HepG2 (cell line): ENCODE results near the gene RASSF4. TPM values are rescaled to one million over a fixed set of nuclear protein-coding genes. Genes with fewer than 3 reads are reported as not detected.

Source experiments
- AGO2 ChIP-seq: fragments of 200-400 bp; formaldehyde crosslinking; optimal IDR thresholded peaks from 2 replicates; pipeline ENCODE3; 2017; ENCODE audit warnings: mild to moderate bottlenecking, low read depth, low read length, moderate library complexity
- ARNT2 ChIP-seq: sonication (generic); formaldehyde crosslinking; IDR thresholded peaks from 2 replicates; pipeline ENCODE4 v1.8.0; 2022; ENCODE audit warnings: mild to moderate bottlenecking, low read depth, missing genetic modification reagents, moderate library complexity
- CEBPZ ChIP-seq: IDR thresholded peaks from 2 replicates; pipeline ENCODE4 v1.6.1; 2012; ENCODE audit warnings: low read length, improper control_type of control experiment
- HNF1A ChIP-seq, 2 experiments: sonication (generic) in 1 of 2; formaldehyde crosslinking in 1 of 2; IDR thresholded peaks; 2 replicates each; pipeline versions ENCODE4 v1.4.0 to v1.6.1; 2016 to 2020; ENCODE audit warnings: borderline replicate concordance in 1 of 2, low read depth in 1 of 2, mild to moderate bottlenecking in 1 of 2, missing genetic modification reagents in 1 of 2
- JUNB ChIP-seq: sonication (generic); formaldehyde crosslinking; IDR thresholded peaks from 2 replicates; pipeline ENCODE4 v1.8.0; 2022; ENCODE audit warnings: missing genetic modification reagents, mild to moderate bottlenecking, borderline replicate concordance
- MAX ChIP-seq: IDR thresholded peaks from 2 replicates; pipeline ENCODE4 v1.6.1; 2012; ENCODE audit warnings: inconsistent platforms
- MXI1 ChIP-seq: IDR thresholded peaks from 3 replicates; pipeline ENCODE4 v1.6.1; 2012; ENCODE audit warnings: low read depth, low read length, inconsistent platforms, borderline replicate concordance
- PAXIP1 ChIP-seq: sonication (generic); formaldehyde crosslinking; conservative IDR thresholded peaks from 2 replicates; pipeline ENCODE4 v1.4.0; 2020; ENCODE audit warnings: mild to moderate bottlenecking, missing genetic modification reagents, moderate library complexity
- ZFX ChIP-seq: sonication (generic); formaldehyde crosslinking; IDR thresholded peaks from 2 replicates; pipeline ENCODE4 v1.4.0; 2020; ENCODE audit warnings: mild to moderate bottlenecking, low read depth, missing genetic modification reagents, moderate library complexity
- ZNF10 ChIP-seq: sonication (generic); formaldehyde crosslinking; IDR thresholded peaks from 2 replicates; pipeline ENCODE4 v1.4.0; 2020; ENCODE audit warnings: mild to moderate bottlenecking, low read depth, missing genetic modification reagents, borderline replicate concordance
- ZNF160 ChIP-seq: sonication (generic); formaldehyde crosslinking; IDR thresholded peaks from 2 replicates; pipeline ENCODE4 v1.8.0; 2022; ENCODE audit warnings: mild to moderate bottlenecking, inconsistent platforms, missing genetic modification reagents
- ZNF792 ChIP-seq: IDR thresholded peaks from 2 replicates; pipeline ENCODE4 v1.6.1; 2016
- ZNF83 ChIP-seq: sonication (generic); formaldehyde crosslinking; IDR thresholded peaks from 2 replicates; pipeline ENCODE4 v1.4.0; 2020; ENCODE audit warnings: missing genetic modification reagents, mild to moderate bottlenecking, borderline replicate concordance
- polyA plus RNA-seq, 8 experiments: library from polyadenylated mRNA; depleted of rRNA in 3 of 8; stranded (reverse) in 7 of 8; unstranded in 1 of 8; fragments of >200 nt; fragmentation: Illumina TruSeq in 4 of 8; extraction: Trizol in 4 of 8; gene quantifications; 2 replicates each; pipeline versions ENCODE4 v1.2.1 to v1.2.3, GENCODE V29; 2011 to 2016; ENCODE audit warnings: low read depth in 4 of 8, missing spikeins in 1 of 8, mixed read lengths in 1 of 8; ENCODE audit not compliant: insufficient read depth in 1 of 8
- total RNA-seq, 5 experiments: library from RNA; depleted of rRNA; stranded (reverse); fragments of >200 nt; fragmentation: Illumina TruSeq; extraction: Trizol; gene quantifications; 2 replicates each; pipeline ENCODE4 v1.2.3, GENCODE V29; 2016; ENCODE audit warnings: low read depth in 1 of 5

RASSF4 gene
- total and polyA plus RNA-seq, 2 of the 13 experiments (the other 11 are each of a cell fraction or from before 2014, with no cell fraction given): 34.0 to 51.7 TPM

GRCh38 chr10:44932517-44933450 is 26.8 kb upstream of the RASSF4 start (continued):
- TF ChIP-seq CEBPZ: no peak
- no peak for TF ChIP-seq ARNT2 (CRISPR knock-in tag)
- TF ChIP-seq ZNF160 (CRISPR knock-in tag): no peak
- 0 out of 2 replicates have a peak, but pooled peaks have one; percentile 62 for TF ChIP-seq ZNF83 (CRISPR knock-in tag)
- TF ChIP-seq MAX: peak; percentile 40; the same call in 1 of the 2 replicates
- TF ChIP-seq HNF1A (IDR thresholded peaks at IDR 0.05; ENCODE audit: low read depth): no peak
- TF ChIP-seq HNF1A (CRISPR knock-in tag; IDR thresholded peaks at IDR 0.05; ENCODE audit: borderline replicate concordance): no peak; the same call in 1 of the 2 replicates
- no peak for TF ChIP-seq ZNF10 (CRISPR knock-in tag)
- peak; percentile 66; the same call in 2 of the 3 replicates for TF ChIP-seq MXI1
- TF ChIP-seq ZFX: peak; percentile 36; the same call in 1 of the 2 replicates
- TF ChIP-seq JUNB (CRISPR knock-in tag): no peak
- TF ChIP-seq PAXIP1 (CRISPR knock-in tag): peak; percentile 40; the same call in 1 of the 2 replicates
- TF ChIP-seq AGO2: no peak
- 0 out of 2 replicates have a peak, but pooled peaks have one; percentile 38 for TF ChIP-seq ZNF792 (CRISPR knock-in tag)
